HepG2 (cell line): ENCODE results near the gene AKNA. TPM values are rescaled to one million over a fixed set of nuclear protein-coding genes. Genes with fewer than 3 reads are reported as not detected.

Experiments used
- ATAC-seq: fragments of 200-7000 bp; cut with Tn5 transposase; 3 replicates; pipeline ENCODE4 v1.9.1; 2020; ENCODE audit warnings: mild to moderate bottlenecking, moderate library complexity
- BruUV-seq: library from RNA; stranded (reverse); fragments of 400-500 nt; replicated peaks from 2 replicates; lab custom pipeline; 2021; lab: Mats Ljungman, UMichigan
- CTCF ChIA-PET: fragments of 300-600 bp; formaldehyde crosslinking; extraction: SDS; loops from one replicate; lab custom pipeline; 2021; ENCODE audit warnings: low total read pairs, inconsistent platforms, low intra/inter-chr PET ratio; lab: Yijun Ruan, JAX
- POLR2A ChIA-PET: fragments of 350-600 bp; sonication (Branson Sonifier 250); formaldehyde crosslinking; loops from one replicate; lab custom pipeline; 2020; ENCODE audit warnings: antibody characterized with exemption, inconsistent platforms; lab: Yijun Ruan, JAX
- DNase-seq: peaks from one replicate; pipeline ENCODE4 v3.0.0-alpha.2; 2015; ENCODE audit warnings: low spot score
- FAIRE-seq: peaks from 3 replicates; lab custom pipeline; 2011; peaks lifted over from hg19 to GRCh38; lab: Jason Lieb, UNC
- H2AFZ ChIP-seq: one replicate; pipeline ENCODE4 v1.6.1; 2011; ENCODE audit warnings: low read length, inconsistent platforms
- H3K27ac ChIP-seq: fragments of 300-600 bp; 3 replicates; pipeline ENCODE4 v1.8.0; 2011; ENCODE audit warnings: mixed run types, mild to moderate bottlenecking, mixed read lengths, low read length, inconsistent platforms; ENCODE audit not compliant: insufficient read depth; ENCODE audit errors: extremely low read length
- H3K27me3 ChIP-seq, 2 experiments: fragments of 200-600 bp in 1 of 2; 2 replicates in 1 of 2; 3 replicates in 1 of 2; pipeline versions ENCODE4 v1.6.0 to v1.8.0; 2011; ENCODE audit warnings: low read length in 2 of 2, mild to moderate bottlenecking in 2 of 2, moderate library complexity in 2 of 2, inconsistent platforms in 1 of 2; ENCODE audit not compliant: insufficient read depth in 2 of 2, control insufficient read depth in 1 of 2
- H3K36me3 ChIP-seq, 2 experiments: fragments of 200-600 bp in 1 of 2; replicated peaks in 1 of 2; 2 replicates in 1 of 2; 3 replicates in 1 of 2; pipeline versions ENCODE4 v1.5.1 to v1.8.0; 2011; ENCODE audit warnings: low read length in 2 of 2, inconsistent platforms in 1 of 2; ENCODE audit not compliant: insufficient read depth in 2 of 2, control insufficient read depth in 1 of 2
- H3K4me1 ChIP-seq: 2 replicates; pipeline ENCODE4 v1.5.1; 2012; ENCODE audit warnings: low read length, inconsistent platforms; ENCODE audit not compliant: insufficient read depth
- H3K4me2 ChIP-seq: 2 replicates; pipeline ENCODE4 v1.6.0; 2011; ENCODE audit warnings: low read depth, low read length, inconsistent platforms
- H3K4me3 ChIP-seq, 3 experiments: fragments of 200-600 bp in 1 of 3; sonication (generic), shearing (Covaris generic) in 1 of 3; replicated peaks in 1 of 3; 2 replicates each; pipeline ENCODE4 v1.5.1; 2011 to 2016; ENCODE audit warnings: low read length in 3 of 3, inconsistent platforms in 2 of 3, low read depth in 2 of 3, mild to moderate bottlenecking in 2 of 3, control low read depth in 1 of 3, mixed read lengths in 1 of 3; ENCODE audit not compliant: insufficient read depth in 1 of 3
- H3K79me2 ChIP-seq: one replicate; pipeline ENCODE4 v1.6.1; 2011; ENCODE audit warnings: low read length, inconsistent platforms; ENCODE audit not compliant: insufficient read depth
- H3K9ac ChIP-seq: 2 replicates; pipeline ENCODE4 v1.6.0; 2011; ENCODE audit warnings: mild to moderate bottlenecking, low read depth, low read length, inconsistent platforms; ENCODE audit not compliant: insufficient read depth
- H3K9me3 ChIP-seq: 2 replicates; pipeline ENCODE4 v1.5.1; 2012; ENCODE audit warnings: mild to moderate bottlenecking, low read length
- H4K20me1 ChIP-seq: 2 replicates; pipeline ENCODE4 v1.6.0; 2011; ENCODE audit warnings: inconsistent platforms, mild to moderate bottlenecking, low read length, moderate library complexity; ENCODE audit not compliant: insufficient read depth
- CBX5 ChIP-seq: sonication (generic); formaldehyde crosslinking; IDR thresholded peaks from 2 replicates; pipeline ENCODE4 v1.4.0; 2020; ENCODE audit warnings: missing genetic modification reagents, borderline replicate concordance
- CHD2 ChIP-seq: IDR thresholded peaks from 2 replicates; pipeline ENCODE4 v1.6.1; 2011; ENCODE audit warnings: low read depth, low read length, improper control_type of control experiment
- DBP ChIP-seq: sonication (generic); formaldehyde crosslinking; IDR thresholded peaks from 2 replicates; pipeline ENCODE4 v1.4.0; 2020; ENCODE audit warnings: missing genetic modification reagents; ENCODE audit errors: not compliant biosample characterization
- EED ChIP-seq: sonication (generic); formaldehyde crosslinking; IDR thresholded peaks from 2 replicates; pipeline ENCODE4 v1.5.0; 2020; ENCODE audit warnings: mild to moderate bottlenecking, missing genetic modification reagents
- FOXJ3 ChIP-seq: sonication (generic); formaldehyde crosslinking; IDR thresholded peaks from 2 replicates; pipeline ENCODE4 v1.4.0; 2020; ENCODE audit warnings: missing genetic modification reagents, mild to moderate bottlenecking, borderline replicate concordance
- KAT8 ChIP-seq: IDR thresholded peaks from 2 replicates; pipeline ENCODE4 v1.6.1; 2016; ENCODE audit warnings: missing genetic modification reagents, missing compliant biosample characterization
- MED8 ChIP-seq: sonication (generic); formaldehyde crosslinking; IDR thresholded peaks from 2 replicates; pipeline ENCODE4 v1.8.1; 2023; ENCODE audit warnings: mild to moderate bottlenecking, missing genetic modification reagents; ENCODE audit not compliant: insufficient replicate concordance
- NCOA2 ChIP-seq: sonication (generic); formaldehyde crosslinking; IDR thresholded peaks from 2 replicates; pipeline ENCODE4 v1.8.0; 2022; ENCODE audit warnings: inconsistent platforms
- PHF5A ChIP-seq: IDR thresholded peaks from one replicate; pipeline ENCODE4 v1.6.1; 2018; ENCODE audit warnings: low read depth, missing genetic modification reagents; ENCODE audit not compliant: unreplicated experiment
- SRSF1 ChIP-seq: fragments of 200-400 bp; formaldehyde crosslinking; optimal IDR thresholded peaks from 2 replicates; pipeline ENCODE3; 2017; ENCODE audit warnings: mild to moderate bottlenecking, low read depth, low read length, moderate library complexity
- SRSF9 ChIP-seq: fragments of 200-400 bp; formaldehyde crosslinking; IDR thresholded peaks from 2 replicates; pipeline ENCODE4 v1.6.1; 2018; ENCODE audit warnings: borderline replicate concordance, mild to moderate bottlenecking, low read depth, low read length; ENCODE audit not compliant: insufficient read depth, poor library complexity, severe bottlenecking
- ZNF253 ChIP-seq: sonication (generic); formaldehyde crosslinking; IDR thresholded peaks from 2 replicates; pipeline ENCODE4 v1.8.0; 2022; ENCODE audit warnings: mild to moderate bottlenecking, missing genetic modification reagents, borderline replicate concordance
- ZNF274 ChIP-seq: sonication (generic); formaldehyde crosslinking; IDR thresholded peaks from 2 replicates; pipeline ENCODE4 v1.5.1; 2020; ENCODE audit warnings: mild to moderate bottlenecking, missing genetic modification reagents
- ZNF44 ChIP-seq: sonication (generic); formaldehyde crosslinking; IDR thresholded peaks from 2 replicates; pipeline ENCODE4 v1.5.1; 2020; ENCODE audit warnings: mild to moderate bottlenecking, missing genetic modification reagents
- ZNF564 ChIP-seq: sonication (generic); formaldehyde crosslinking; IDR thresholded peaks from 2 replicates; pipeline ENCODE4 v1.8.1; 2023; ENCODE audit warnings: mild to moderate bottlenecking, missing genetic modification reagents
- ZNF670 ChIP-seq: sonication (generic); formaldehyde crosslinking; IDR thresholded peaks from 2 replicates; pipeline ENCODE4 v1.8.0; 2022; ENCODE audit warnings: mild to moderate bottlenecking, missing genetic modification reagents, borderline replicate concordance
- ZNF749 ChIP-seq: sonication (generic); formaldehyde crosslinking; IDR thresholded peaks from 2 replicates; pipeline ENCODE4 v1.8.0; 2022; ENCODE audit warnings: mild to moderate bottlenecking, missing genetic modification reagents, moderate library complexity, borderline replicate concordance
- WGBS: methylation state at CpG from one replicate; pipeline ENCODE4 v1.1.6; 2017; ENCODE audit warnings: low lambda C conversion rate; 5-methylcytosine and 5-hydroxymethylcytosine counted together
- in situ Hi-C: cut with HindIII; loops from 2 replicates; pipeline ENCODE4 v1.10.0; 2017; ENCODE audit warnings: low pct_unique_long_range_greater_than_20kb; ENCODE audit not compliant: extremely low pct_ligation_motif_present
- intact Hi-C: fragments of 100-400 bp; cut with micrococcal nuclease; formaldehyde crosslinking; loops from one replicate; pipeline ENCODE4 v1.10.0; 2022; ENCODE audit not compliant: unreplicated experiment
- polyA plus RNA-seq, 8 experiments: library from polyadenylated mRNA; depleted of rRNA in 3 of 8; stranded (reverse) in 7 of 8; unstranded in 1 of 8; fragments of >200 nt; fragmentation: Illumina TruSeq in 4 of 8; extraction: Trizol in 4 of 8; gene quantifications; 2 replicates each; pipeline versions ENCODE4 v1.2.1 to v1.2.3, GENCODE V29; 2011 to 2016; ENCODE audit warnings: low read depth in 4 of 8, missing spikeins in 1 of 8, mixed read lengths in 1 of 8; ENCODE audit not compliant: insufficient read depth in 1 of 8
- total RNA-seq, 5 experiments: library from RNA; depleted of rRNA; stranded (reverse); fragments of >200 nt; fragmentation: Illumina TruSeq; extraction: Trizol; gene quantifications; 2 replicates each; pipeline ENCODE4 v1.2.3, GENCODE V29; 2016; ENCODE audit warnings: low read depth in 1 of 5
- TF ChIP-seq, protein P1 (sequence below): sonication (generic); formaldehyde crosslinking; IDR thresholded peaks from 2 replicates; pipeline ENCODE4 v1.4.0; 2020; ENCODE audit warnings: mild to moderate bottlenecking, missing genetic modification reagents

Gene AKNA
- total and polyA plus RNA-seq, 2 of the 13 experiments (the other 11 are each of a cell fraction or from before 2014, with no cell fraction given): 3.0 to 3.1 TPM

DNA sequence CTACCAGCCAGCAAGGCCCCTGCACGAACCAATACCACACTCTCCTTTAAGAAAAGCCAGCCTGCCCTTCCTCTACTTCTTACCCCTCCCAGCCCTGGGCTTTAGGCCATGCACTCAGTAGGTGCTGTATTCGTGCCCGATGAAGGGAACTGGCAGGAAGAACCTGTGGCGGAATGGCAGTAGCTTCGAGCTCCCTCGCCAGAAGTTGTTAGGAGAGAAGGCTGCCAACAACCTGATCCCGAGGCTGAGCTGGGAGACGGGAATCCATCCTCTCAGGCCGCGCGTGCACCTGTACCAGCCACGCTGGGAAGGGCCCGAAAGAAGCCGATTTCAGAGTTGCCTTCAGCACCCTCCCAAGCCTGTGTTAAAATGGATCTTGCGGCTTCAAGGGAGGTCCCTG lies 45.3 kb upstream of the AKNA start:
- H3K4me3 ChIP-seq: no peak overlapping the region
- no peak for DNase-seq
- H3K27ac ChIP-seq: no peak overlapping the region
- no peak for FAIRE-seq
- ChIA-PET CTCF (no interaction called here), POLR2A (no interaction called here)
- no peak for TF ChIP-seq NCOA2 (CRISPR knock-in tag)
- TF ChIP-seq FOXJ3 (CRISPR knock-in tag): no peak
- TF ChIP-seq MED8 (CRISPR knock-in tag): no peak
- TF ChIP-seq ZNF253 (CRISPR knock-in tag): no peak
- no peak for TF ChIP-seq SRSF1
- TF ChIP-seq ZNF564 (CRISPR knock-in tag): no peak
- no peak for TF ChIP-seq SRSF9
- no peak for TF ChIP-seq CBX5 (CRISPR knock-in tag)
- no peak for TF ChIP-seq KAT8
- no peak for TF ChIP-seq ZNF749 (CRISPR knock-in tag)
- no peak for TF ChIP-seq PHF5A (CRISPR knock-in tag)
- TF ChIP-seq ZNF44 (CRISPR knock-in tag): no peak
- no peak for TF ChIP-seq ZNF670 (CRISPR knock-in tag)
- TF ChIP-seq EED (CRISPR knock-in tag): no peak
- TF ChIP-seq DBP (CRISPR knock-in tag): no peak
- no peak for TF ChIP-seq CHD2
- no peak for TF ChIP-seq ZNF274 (CRISPR knock-in tag)
- TF ChIP-seq, protein P1, sequence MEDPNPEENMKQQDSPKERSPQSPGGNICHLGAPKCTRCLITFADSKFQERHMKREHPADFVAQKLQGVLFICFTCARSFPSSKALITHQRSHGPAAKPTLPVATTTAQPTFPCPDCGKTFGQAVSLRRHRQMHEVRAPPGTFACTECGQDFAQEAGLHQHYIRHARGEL (CRISPR knock-in tag): no peak
- no peak overlapping the region for H3K4me2 ChIP-seq
- WGBS: 91% methylated on average over 10 of the region's 15 CpGs
- intact Hi-C loops: no loop called here
- peaks cover 29% of the 10 kb centered on the region for H3K4me1 ChIP-seq
- H3K79me2 ChIP-seq: no peaks in the 10 kb centered on the region
- ATAC-seq: no peak
- H3K36me3 ChIP-seq: no peaks in the 10 kb centered on the region
- H2AFZ ChIP-seq: no peak overlapping the region
- no peaks in the 10 kb centered on the region for H3K27me3 ChIP-seq
- no TSS peak for BruUV-seq
- no peaks in the 10 kb centered on the region for H4K20me1 ChIP-seq
- H3K9ac ChIP-seq: no peak overlapping the region
- no peaks in the 10 kb centered on the region for H3K9me3 ChIP-seq
- in situ Hi-C loops: loop anchor here (10.0 to 25.0 kb wide), 2 partner anchors 222 to 579 kb away; partner anchors contain the start of gene TEX53
